ENCODE results near the gene ITPRIP.

The ITPRIP gene

DNA sequence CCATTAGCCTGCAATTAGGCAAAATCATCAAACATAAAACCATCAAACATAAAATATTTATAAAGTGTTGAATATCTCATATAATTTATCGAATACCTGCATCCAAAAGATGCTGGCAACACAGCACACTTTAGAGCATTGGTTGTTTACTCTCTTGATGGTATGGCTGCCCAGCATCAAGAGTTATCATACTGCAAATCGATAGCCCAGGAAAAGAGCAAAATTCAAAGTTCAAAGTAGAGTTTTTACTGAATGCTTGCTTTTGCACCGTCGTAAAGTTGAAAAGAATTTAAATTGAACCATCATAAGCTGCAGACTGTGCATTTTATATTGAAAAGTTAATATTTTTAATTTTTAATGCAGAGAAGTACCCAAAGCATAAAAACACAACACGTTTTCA, 73.5 kb downstream of the ITPRIP start:
- TF ChIP-seq ZNF565 (CRISPR knock-in tag; conservative IDR thresholded peaks at IDR 0.05; ENCODE audit: low read depth) (no peak), ZFP3 (CRISPR knock-in tag; IDR thresholded peaks at IDR 0.05) (no peak), ARNTL (CRISPR knock-in tag; IDR thresholded peaks at IDR 0.05; ENCODE audit: borderline replicate concordance, low read depth) (no peak), TSHZ2 (CRISPR knock-in tag; IDR thresholded peaks at IDR 0.05) (no peak), CSRNP3 (CRISPR knock-in tag; IDR thresholded peaks at IDR 0.05) (no peak), ZNF70 (CRISPR knock-in tag; IDR thresholded peaks at IDR 0.05) (no peak), ISL1 (CRISPR knock-in tag; IDR thresholded peaks at IDR 0.05) (no peak), SNAI2 (CRISPR knock-in tag; IDR thresholded peaks at IDR 0.05) (no peak), ZC3H10 (CRISPR knock-in tag; IDR thresholded peaks at IDR 0.05) (no peak), BACH2 (CRISPR knock-in tag; IDR thresholded peaks at IDR 0.05; ENCODE audit: borderline replicate concordance) (no peak), POU6F1 (CRISPR knock-in tag; IDR thresholded peaks at IDR 0.05; ENCODE audit: borderline replicate concordance, low read depth) (no peak), GLIS3 (CRISPR knock-in tag; IDR thresholded peaks at IDR 0.05) (no peak), TOX (CRISPR knock-in tag; IDR thresholded peaks at IDR 0.05; ENCODE audit: borderline replicate concordance) (no peak)
- TF ChIP-seq, protein P1, sequence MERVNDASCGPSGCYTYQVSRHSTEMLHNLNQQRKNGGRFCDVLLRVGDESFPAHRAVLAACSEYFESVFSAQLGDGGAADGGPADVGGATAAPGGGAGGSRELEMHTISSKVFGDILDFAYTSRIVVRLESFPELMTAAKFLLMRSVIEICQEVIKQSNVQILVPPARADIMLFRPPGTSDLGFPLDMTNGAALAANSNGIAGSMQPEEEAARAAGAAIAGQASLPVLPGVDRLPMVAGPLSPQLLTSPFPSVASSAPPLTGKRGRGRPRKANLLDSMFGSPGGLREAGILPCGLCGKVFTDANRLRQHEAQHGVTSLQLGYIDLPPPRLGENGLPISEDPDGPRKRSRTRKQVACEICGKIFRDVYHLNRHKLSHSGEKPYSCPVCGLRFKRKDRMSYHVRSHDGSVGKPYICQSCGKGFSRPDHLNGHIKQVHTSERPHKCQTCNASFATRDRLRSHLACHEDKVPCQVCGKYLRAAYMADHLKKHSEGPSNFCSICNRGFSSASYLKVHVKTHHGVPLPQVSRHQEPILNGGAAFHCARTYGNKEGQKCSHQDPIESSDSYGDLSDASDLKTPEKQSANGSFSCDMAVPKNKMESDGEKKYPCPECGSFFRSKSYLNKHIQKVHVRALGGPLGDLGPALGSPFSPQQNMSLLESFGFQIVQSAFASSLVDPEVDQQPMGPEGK (CRISPR knock-in tag; IDR thresholded peaks at IDR 0.05; ENCODE audit: borderline replicate concordance) = no peak
- TF ChIP-seq, protein P2, sequence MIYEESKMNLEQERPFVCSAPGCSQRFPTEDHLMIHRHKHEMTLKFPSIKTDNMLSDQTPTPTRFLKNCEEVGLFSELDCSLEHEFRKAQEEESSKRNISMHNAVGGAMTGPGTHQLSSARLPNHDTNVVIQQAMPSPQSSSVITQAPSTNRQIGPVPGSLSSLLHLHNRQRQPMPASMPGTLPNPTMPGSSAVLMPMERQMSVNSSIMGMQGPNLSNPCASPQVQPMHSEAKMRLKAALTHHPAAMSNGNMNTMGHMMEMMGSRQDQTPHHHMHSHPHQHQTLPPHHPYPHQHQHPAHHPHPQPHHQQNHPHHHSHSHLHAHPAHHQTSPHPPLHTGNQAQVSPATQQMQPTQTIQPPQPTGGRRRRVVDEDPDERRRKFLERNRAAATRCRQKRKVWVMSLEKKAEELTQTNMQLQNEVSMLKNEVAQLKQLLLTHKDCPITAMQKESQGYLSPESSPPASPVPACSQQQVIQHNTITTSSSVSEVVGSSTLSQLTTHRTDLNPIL (CRISPR knock-in tag; IDR thresholded peaks at IDR 0.05; ENCODE audit: low read depth) = no peak
- no peak for ATAC-seq

GRCh38 chr10:104262055-104262454, 76.2 kb downstream of the ITPRIP start:
- TF ChIP-seq CSRNP3 (CRISPR knock-in tag; IDR thresholded peaks at IDR 0.05) (no peak), ISL1 (CRISPR knock-in tag; IDR thresholded peaks at IDR 0.05) (no peak), CSDC2 (CRISPR knock-in tag; IDR thresholded peaks at IDR 0.05) (no peak), ZFP3 (CRISPR knock-in tag; IDR thresholded peaks at IDR 0.05) (no peak), TSHZ2 (CRISPR knock-in tag; IDR thresholded peaks at IDR 0.05) (no peak)
- no peak for ATAC-seq
